HG03575 (cell line): Measurements from ENCODE around the gene MAFB.

Experiments used
- ATAC-seq: cut with Tn5 transposase; IDR thresholded peaks from one replicate; pipeline ENCODE4 v1.9.1; 2021; ENCODE audit not compliant: unreplicated experiment, insufficient number of reproducible peaks, low FRiP score; ENCODE audit errors: extremely low read depth

Gene MAFB

DNA sequence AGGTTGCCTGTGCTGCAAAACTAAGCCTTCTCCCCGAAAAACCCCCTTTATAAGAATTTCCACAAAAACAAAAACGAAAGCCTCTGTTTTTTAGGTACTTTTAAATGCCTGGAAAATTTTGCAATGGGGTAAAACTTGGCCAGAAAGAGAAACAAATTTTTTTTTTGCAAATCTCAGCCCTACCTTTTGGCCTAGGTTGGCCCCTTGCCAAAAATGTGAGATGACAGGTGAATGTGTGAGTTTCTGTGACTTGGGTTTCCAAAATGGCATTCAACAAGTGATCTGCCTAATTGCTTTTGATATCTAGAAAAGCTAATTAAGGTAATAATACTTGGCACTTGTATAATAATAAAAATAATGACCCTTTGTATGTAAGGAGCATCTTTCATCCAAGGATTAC lies 48.4 kb downstream of the MAFB start:
- no peak for ATAC-seq

DNA sequence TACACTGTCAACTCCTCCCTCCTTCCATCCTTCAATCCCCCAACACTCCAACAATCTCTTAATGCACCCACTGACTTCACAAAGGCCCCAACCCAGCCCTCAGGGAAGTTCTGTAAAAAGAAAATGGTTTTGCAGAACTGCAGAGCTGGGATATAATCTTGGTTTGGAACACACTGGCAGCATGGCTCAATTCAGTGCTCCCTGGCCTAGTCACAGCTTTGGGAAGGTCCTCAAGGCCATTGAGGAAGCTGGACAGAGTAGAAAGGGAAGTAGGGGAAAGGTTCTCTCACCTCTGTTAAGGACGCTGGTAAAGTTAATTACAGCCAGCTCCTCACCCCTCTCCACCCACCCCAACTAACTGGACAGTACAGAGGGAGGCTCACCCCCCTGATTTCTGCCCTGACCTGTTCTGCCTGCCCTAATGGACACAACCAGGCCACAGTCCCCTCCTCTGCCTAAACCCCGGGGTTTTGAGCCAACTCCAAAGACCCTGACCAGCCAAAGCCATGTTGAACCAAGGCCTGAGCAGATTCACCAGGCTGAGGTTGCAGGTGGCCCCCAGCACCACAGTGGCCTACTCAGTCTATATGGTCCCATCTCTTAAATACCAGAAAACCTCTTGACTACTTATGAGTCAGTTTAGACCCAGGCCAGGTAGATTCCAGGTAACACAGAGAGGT lies 49.2 kb downstream of the MAFB start:
- ATAC-seq = no peak

DNA sequence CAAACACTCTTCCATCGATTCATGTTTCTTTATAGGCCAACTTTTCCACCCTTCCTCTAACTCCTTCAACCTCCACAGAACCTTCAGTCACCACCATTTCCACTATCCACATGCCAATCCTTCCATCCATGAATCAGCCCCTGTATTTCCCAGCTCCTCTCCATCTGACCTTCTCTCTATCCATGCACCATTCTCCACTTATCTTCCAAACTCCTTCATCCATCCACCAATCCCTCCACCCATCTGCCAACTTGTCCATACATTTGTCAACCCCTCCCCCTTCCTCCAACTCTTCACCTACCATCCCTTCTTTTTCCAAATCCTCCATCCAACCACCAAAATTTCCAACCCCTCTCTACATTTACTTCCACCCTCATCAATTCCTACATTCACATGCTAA lies 49.9 kb downstream of the MAFB start:
- no peak for ATAC-seq

DNA sequence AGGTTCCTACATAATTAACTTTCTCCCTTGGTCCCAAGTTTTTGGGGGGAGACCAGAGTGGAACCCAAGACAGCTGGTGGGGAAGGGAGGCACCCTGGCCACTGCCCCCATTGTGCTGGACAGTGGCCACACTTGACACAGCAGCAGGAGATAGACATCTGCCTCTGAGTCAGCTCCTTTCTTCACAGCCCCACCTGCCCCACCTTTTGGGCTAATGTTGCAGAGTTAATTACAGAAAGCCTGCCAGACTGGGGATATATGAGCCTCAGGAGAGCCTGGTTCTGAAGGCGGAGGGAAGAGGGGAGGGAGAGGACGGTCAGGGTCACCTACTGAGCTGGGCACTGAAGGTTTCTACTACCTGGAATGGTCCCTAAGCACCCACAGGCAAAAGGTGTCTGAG lies 50.6 kb downstream of the MAFB start:
- ATAC-seq = no peak

GRCh38 chr20:40637176-40637575 lies 51.9 kb downstream of the MAFB start:
- no peak for ATAC-seq

- no peak for ATAC-seq
Measured at GRCh38 chr20:40636486-40636885, 52.5 kb downstream of the MAFB start.

DNA sequence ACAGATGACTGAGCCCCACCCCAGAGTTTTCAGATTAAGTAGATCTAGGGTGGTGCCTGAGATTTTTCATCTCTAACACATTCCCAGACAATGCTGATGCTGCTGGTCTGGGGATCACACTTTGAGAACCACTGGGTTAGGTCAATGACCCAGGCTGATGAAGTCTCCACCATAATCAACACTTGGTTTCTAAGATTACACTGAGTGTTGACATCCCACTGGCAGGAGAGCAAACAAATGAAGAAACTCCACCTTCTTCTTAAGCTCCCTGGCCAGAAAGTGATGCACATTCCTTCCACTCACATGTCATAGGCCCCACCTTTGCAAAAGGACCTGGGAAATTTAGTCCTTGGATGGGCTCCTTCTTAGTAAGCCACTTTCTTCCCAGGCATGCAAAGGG lies 53.1 kb downstream of the MAFB start:
- ATAC-seq = no peak
